ENCODE measurements around the gene FBXL14. TPM values are rescaled to one million over a fixed set of nuclear protein-coding genes. Genes with fewer than 3 reads are reported as not detected.

The FBXL14 gene
- total and polyA plus RNA-seq, 8 donors: 7.5 to 15.5 (median 10.6) TPM

DNA sequence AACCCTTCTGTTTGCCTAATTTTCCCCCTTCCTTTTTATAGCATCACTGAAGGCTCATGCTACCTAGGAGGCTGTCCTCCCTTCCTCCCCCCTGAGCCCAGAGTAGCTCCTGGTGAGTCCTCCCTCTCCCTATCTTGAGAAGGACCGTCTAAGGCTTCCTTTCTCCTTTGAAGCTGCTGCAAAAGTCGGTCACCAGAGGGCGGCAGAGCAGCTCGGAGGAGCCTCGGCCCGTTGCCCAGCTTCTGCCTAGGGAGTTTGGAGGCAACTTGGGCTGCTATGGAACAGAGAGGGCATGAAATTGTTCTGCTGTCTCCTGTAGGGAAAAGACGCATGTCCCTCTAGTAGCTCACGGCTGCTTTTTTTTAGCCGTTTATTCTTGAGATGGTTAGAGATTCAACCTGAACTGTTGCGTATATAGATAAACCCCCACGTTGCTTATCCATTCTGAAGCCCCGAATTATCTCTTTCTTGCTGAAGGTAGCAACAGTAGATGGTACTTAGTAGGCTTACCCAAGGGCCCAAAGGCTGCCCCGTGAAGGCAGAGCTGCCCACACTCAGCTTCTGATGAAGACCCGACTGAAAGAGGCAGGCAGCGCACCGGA, 40.3 kb upstream of the FBXL14 start:
- peaks cover 6 to 26% of the 10 kb centered on the region in 2 donors for H3K27me3 ChIP-seq
- peaks cover 9 to 52% of the 10 kb centered on the region in 2 donors for H3K4me1 ChIP-seq
- DNase-seq (peak in 3 of 4 donors; percentile 80 to 93 (median 81)), ATAC-seq (peak; percentile 82)
- no peak overlapping the region for H3K27ac ChIP-seq
- TF ChIP-seq, protein P1, sequence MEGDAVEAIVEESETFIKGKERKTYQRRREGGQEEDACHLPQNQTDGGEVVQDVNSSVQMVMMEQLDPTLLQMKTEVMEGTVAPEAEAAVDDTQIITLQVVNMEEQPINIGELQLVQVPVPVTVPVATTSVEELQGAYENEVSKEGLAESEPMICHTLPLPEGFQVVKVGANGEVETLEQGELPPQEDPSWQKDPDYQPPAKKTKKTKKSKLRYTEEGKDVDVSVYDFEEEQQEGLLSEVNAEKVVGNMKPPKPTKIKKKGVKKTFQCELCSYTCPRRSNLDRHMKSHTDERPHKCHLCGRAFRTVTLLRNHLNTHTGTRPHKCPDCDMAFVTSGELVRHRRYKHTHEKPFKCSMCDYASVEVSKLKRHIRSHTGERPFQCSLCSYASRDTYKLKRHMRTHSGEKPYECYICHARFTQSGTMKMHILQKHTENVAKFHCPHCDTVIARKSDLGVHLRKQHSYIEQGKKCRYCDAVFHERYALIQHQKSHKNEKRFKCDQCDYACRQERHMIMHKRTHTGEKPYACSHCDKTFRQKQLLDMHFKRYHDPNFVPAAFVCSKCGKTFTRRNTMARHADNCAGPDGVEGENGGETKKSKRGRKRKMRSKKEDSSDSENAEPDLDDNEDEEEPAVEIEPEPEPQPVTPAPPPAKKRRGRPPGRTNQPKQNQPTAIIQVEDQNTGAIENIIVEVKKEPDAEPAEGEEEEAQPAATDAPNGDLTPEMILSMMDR (IDR thresholded peaks at IDR 0.05): peak; percentile 71 to 80
- H3K9me3 ChIP-seq: no peaks in the 10 kb centered on the region
- H3K36me3 ChIP-seq: no peaks in the 10 kb centered on the region
- no peak overlapping the region for H3K4me3 ChIP-seq
- intact Hi-C loops (cut with DNase I): loop anchor here in 1 of 2 donors (10.0 kb wide), 1 partner anchor 300 kb away; no protein-coding TSS in a partner anchor

DNA sequence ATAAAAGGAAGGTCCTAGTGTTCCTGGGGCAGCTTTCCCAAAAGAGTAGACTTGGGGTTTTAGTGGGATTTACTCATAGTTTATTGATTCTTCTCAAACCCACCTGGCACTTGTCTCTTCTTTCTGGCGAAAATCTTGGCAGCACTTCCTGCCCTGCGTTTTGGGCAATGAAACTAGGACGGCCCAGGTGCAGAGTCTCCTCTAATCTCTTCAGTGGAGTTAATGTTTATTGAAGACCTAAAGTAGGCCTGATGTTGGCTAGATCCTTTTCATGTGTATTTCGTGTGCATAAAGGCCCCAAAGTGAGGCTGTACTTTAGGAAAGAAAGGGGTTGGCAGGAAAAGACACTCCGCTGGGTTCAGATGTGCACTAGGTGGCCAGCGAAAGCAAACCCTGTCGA, 39.8 kb upstream of the FBXL14 start:
- ATAC-seq: no peak
- no peak overlapping the region for H3K4me3 ChIP-seq

DNA sequence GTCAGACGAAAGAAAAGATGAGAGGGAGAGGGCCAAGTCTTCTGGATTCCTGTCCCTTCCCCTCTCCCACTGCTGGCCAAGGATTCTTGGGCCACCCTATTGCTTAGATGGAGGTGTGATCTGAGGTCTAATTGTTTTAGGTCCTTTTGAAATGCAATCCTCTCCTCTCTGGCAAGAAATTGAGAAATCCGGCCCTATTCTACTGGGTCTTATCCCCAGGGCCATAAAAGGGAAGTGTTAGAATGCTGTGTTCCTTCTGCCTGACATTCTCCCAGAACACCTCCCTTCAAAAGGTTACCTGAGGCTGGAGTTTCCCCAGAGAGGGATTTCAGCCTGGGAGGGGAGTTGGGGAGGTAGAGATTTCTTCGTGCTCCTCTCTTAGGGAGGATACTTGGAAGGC, 39.1 kb upstream of the FBXL14 start:
- intact Hi-C loops (cut with DNase I): loop anchor here in 1 of 2 donors (10.0 kb wide), 1 partner anchor 301 kb away; no protein-coding TSS in a partner anchor

More for the DNA sequence above, 39.8 kb upstream of the FBXL14 start:
- TF ChIP-seq, protein P1 (IDR thresholded peaks at IDR 0.05): no peak
- no peaks in the 10 kb centered on the region for H3K36me3 ChIP-seq
- intact Hi-C loops (cut with DNase I): loop anchor here in 1 of 2 donors (10.0 kb wide), 1 partner anchor 301 kb away; no protein-coding TSS in a partner anchor
- no peak overlapping the region for H3K27ac ChIP-seq
- peaks cover 9 to 58% of the 10 kb centered on the region in 2 donors for H3K4me1 ChIP-seq
- H3K27me3 ChIP-seq: peaks cover 6 to 31% of the 10 kb centered on the region in 2 donors
- H3K9me3 ChIP-seq: no peaks in the 10 kb centered on the region
- no peak for DNase-seq

DNA sequence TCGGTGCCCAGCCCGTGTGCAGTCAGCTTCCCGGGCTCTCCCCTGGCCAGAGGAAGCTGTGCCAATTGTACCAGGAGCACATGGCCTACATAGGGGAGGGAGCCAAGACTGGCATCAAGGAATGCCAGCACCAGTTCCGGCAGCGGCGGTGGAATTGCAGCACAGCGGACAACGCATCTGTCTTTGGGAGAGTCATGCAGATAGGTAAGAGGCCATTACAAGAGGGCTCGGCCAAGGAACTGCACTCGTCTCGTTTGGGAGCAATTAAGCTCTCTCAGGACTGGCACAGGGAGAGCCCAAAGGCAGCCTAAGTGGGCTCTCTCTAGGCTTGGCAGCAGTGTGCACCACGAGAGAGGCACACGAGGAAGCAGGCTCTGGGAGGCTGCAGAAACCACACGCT, 38.3 kb upstream of the FBXL14 start:
- DNase-seq: no peak
- Histone ChIP-seq H3K4me3 (no peak overlapping the region), H3K9me3 (no peaks in the 10 kb centered on the region), H3K27me3 (peaks cover 6 to 38% of the 10 kb centered on the region in 2 donors), H3K36me3 (no peaks in the 10 kb centered on the region), H3K27ac (no peak overlapping the region), H3K4me1 (peaks cover 9 to 58% of the 10 kb centered on the region in 2 donors)
- TF ChIP-seq, protein P1 (IDR thresholded peaks at IDR 0.05): no peak
- intact Hi-C loops (cut with DNase I): loop anchor here in 1 of 2 donors (10.0 kb wide), 1 partner anchor 302 kb away; no protein-coding TSS in a partner anchor
- no peak for ATAC-seq

More for the DNA sequence above, 39.1 kb upstream of the FBXL14 start:
- no peak overlapping the region for H3K4me3 ChIP-seq
- H3K4me1 ChIP-seq: peaks cover 9 to 58% of the 10 kb centered on the region in 2 donors
- ATAC-seq (no peak), DNase-seq (no peak)
- H3K27ac ChIP-seq: no peak overlapping the region
- TF ChIP-seq, protein P1 (IDR thresholded peaks at IDR 0.05): no peak
- no peaks in the 10 kb centered on the region for H3K9me3 ChIP-seq
- peaks cover 6 to 38% of the 10 kb centered on the region in 2 donors for H3K27me3 ChIP-seq
- no peaks in the 10 kb centered on the region for H3K36me3 ChIP-seq

DNA sequence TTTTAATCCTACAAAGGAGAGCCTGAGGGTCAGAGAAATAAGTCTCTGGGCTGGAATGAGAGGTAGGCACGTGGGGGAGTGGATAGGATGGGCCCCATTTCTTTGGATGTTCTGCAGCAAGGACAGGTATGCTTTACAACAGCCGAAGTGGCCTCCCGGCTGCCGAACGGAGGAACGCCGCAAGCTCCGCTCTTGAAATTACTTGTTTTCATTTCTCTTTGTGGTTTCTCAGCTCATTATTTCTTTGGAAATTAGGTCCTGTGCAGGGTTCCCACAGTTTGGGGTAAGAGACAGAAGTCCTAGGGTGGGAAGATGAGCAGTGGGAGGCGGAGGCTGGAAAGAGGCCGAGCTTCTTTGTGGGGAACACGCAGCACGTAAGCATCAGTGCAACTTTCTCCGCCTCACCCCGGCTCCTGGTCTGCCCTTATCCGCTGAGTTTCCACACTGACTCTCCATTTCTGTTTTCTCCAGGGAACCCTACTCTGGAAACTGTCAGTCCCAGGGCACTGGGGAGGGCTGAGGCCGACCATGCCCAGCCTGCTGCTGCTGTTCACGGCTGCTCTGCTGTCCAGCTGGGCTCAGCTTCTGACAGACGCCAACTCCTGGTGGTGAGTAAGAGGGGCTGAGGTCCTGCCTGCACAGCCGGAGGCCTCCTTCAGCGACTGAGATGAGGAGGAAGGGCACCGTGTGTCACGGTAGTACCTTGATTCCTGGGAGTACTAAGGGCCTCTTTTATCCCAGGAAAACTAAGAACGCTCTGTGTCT, 36.6 kb upstream of the FBXL14 start:
- intact Hi-C loops (cut with DNase I): loop anchor here in 1 of 2 donors (10.0 kb wide), 1 partner anchor 304 kb away; no protein-coding TSS in a partner anchor
- TF ChIP-seq, protein P1 (IDR thresholded peaks at IDR 0.05): no peak
- ATAC-seq (no peak), DNase-seq (peak in 1 of 4 donors; percentile 18)
- Histone ChIP-seq H3K27me3 (peaks cover 6 to 38% of the 10 kb centered on the region in 2 donors), H3K9me3 (no peaks in the 10 kb centered on the region), H3K27ac (no peak overlapping the region), H3K4me3 (peak overlapping the region in 1 of 2 donors; percentile 41), H3K36me3 (no peaks in the 10 kb centered on the region), H3K4me1 (peaks cover 9 to 55% of the 10 kb centered on the region in 2 donors)

Data from left lung (tissue), 10 donors.